Loucy (cell line): Measurements from ENCODE around the gene TACR2.

Experiments used
- H2AFZ ChIP-seq: fragments of 200-600 bp; sonication (generic); 2 replicates; pipeline ENCODE4 v1.6.0; 2016; ENCODE audit warnings: antibody characterized with exemption, mild to moderate bottlenecking, low read length, moderate library complexity
- H3F3A ChIP-seq: fragments of 200-600 bp; 2 replicates; pipeline ENCODE4 v1.6.0; 2016; ENCODE audit warnings: antibody characterized with exemption, low read depth, mild to moderate bottlenecking
- H3K27me3 ChIP-seq: fragments of 200-600 bp; sonication (generic); 2 replicates; pipeline ENCODE4 v1.6.1; 2014; ENCODE audit warnings: low read length, mild to moderate bottlenecking; ENCODE audit not compliant: insufficient read depth, poor library complexity, severe bottlenecking
- H3K36me3 ChIP-seq: fragments of 200-600 bp; sonication (generic); 2 replicates; pipeline ENCODE4 v1.6.1; 2016; ENCODE audit warnings: low read length; ENCODE audit not compliant: insufficient read depth
- H3K4me1 ChIP-seq: fragments of 200-600 bp; sonication (generic); 2 replicates; pipeline ENCODE4 v1.5.1; 2014; ENCODE audit warnings: low read length, mild to moderate bottlenecking; ENCODE audit not compliant: insufficient read depth, poor library complexity, severe bottlenecking
- H3K4me2 ChIP-seq: fragments of 200-600 bp; sonication (generic); 2 replicates; pipeline ENCODE4 v1.6.0; 2014; ENCODE audit warnings: antibody characterized with exemption, low read length, low read depth, mild to moderate bottlenecking; ENCODE audit not compliant: poor library complexity, severe bottlenecking
- H3K4me3 ChIP-seq: fragments of 200-600 bp; sonication (generic); 2 replicates; pipeline ENCODE4 v1.5.1; 2014; ENCODE audit warnings: low read length, mild to moderate bottlenecking, mixed read lengths; ENCODE audit not compliant: poor library complexity, severe bottlenecking
- H3K79me2 ChIP-seq: fragments of 200-600 bp; sonication (generic); 2 replicates; pipeline ENCODE4 v1.6.1; 2014; ENCODE audit warnings: low read length; ENCODE audit not compliant: insufficient read depth
- H3K9ac ChIP-seq: fragments of 200-600 bp; sonication (generic); 2 replicates; pipeline ENCODE4 v1.6.0; 2014; ENCODE audit warnings: mild to moderate bottlenecking, low read depth, low read length, moderate library complexity; ENCODE audit not compliant: poor library complexity, severe bottlenecking
- H3K9me2 ChIP-seq: fragments of 200-600 bp; sonication (generic); replicated peaks from 2 replicates; pipeline ENCODE4 v1.6.1; 2016; ENCODE audit warnings: low read depth, low read length, mixed read lengths
- H3K9me3 ChIP-seq: fragments of 200-600 bp; sonication (generic); 2 replicates; pipeline ENCODE4 v1.6.1; 2014; ENCODE audit warnings: mild to moderate bottlenecking, antibody characterized with exemption, low read length, low read depth; ENCODE audit not compliant: insufficient read depth
- H4K20me1 ChIP-seq: fragments of 200-600 bp; sonication (generic); 2 replicates; pipeline ENCODE4 v1.6.0; 2014; ENCODE audit warnings: antibody characterized with exemption, low read length, mild to moderate bottlenecking; ENCODE audit not compliant: insufficient read depth, poor library complexity, severe bottlenecking
- EZH2phosphoT487 ChIP-seq: fragments of 200-600 bp; IDR thresholded peaks from 2 replicates; pipeline ENCODE4 v1.6.1; 2018; ENCODE audit warnings: antibody characterized with exemption, mild to moderate bottlenecking, moderate library complexity, borderline replicate concordance
- TF ChIP-seq, protein P1 (sequence below): fragments of 200-600 bp; sonication (generic); conservative IDR thresholded peaks from 2 replicates; pipeline ENCODE4 v1.5.1; 2014; ENCODE audit warnings: mild to moderate bottlenecking, antibody characterized with exemption, low read length

TACR2 gene

DNA sequence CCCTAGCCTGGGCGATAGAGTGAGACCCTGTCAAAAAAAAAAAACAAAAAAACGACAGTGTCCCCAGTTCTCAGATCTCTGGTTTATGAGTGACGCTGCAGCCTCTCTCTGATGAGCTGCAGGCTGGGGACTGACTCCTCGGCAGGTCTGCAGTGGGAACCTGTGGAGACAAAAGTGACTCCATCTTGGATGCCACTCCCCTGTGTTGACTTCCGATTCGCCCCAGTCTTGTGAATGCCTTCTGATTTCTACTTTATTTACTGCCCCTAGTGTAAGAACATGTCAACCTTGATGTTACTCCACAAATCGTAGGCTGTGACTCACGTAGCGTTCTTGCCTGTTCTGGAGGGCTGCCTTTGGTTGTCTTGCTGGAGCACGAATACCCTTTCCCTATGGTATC, 6.2 kb downstream of the TACR2 start:
- Histone ChIP-seq H3K4me3 (no peak overlapping the region), H3K9me2 (no peaks in the 10 kb centered on the region), H3K27me3 (no peaks in the 10 kb centered on the region), H3F3A (no peaks in the 10 kb centered on the region), H3K36me3 (no peaks in the 10 kb centered on the region), H2AFZ (no peak overlapping the region), H3K79me2 (no peaks in the 10 kb centered on the region), H3K9ac (no peak overlapping the region), H3K4me2 (no peak overlapping the region), H4K20me1 (no peaks in the 10 kb centered on the region), H3K4me1 (peaks cover 22% of the 10 kb centered on the region), H3K9me3 (no peaks in the 10 kb centered on the region)
- TF ChIP-seq, protein P1, sequence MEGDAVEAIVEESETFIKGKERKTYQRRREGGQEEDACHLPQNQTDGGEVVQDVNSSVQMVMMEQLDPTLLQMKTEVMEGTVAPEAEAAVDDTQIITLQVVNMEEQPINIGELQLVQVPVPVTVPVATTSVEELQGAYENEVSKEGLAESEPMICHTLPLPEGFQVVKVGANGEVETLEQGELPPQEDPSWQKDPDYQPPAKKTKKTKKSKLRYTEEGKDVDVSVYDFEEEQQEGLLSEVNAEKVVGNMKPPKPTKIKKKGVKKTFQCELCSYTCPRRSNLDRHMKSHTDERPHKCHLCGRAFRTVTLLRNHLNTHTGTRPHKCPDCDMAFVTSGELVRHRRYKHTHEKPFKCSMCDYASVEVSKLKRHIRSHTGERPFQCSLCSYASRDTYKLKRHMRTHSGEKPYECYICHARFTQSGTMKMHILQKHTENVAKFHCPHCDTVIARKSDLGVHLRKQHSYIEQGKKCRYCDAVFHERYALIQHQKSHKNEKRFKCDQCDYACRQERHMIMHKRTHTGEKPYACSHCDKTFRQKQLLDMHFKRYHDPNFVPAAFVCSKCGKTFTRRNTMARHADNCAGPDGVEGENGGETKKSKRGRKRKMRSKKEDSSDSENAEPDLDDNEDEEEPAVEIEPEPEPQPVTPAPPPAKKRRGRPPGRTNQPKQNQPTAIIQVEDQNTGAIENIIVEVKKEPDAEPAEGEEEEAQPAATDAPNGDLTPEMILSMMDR = no peak
- no peak for TF ChIP-seq EZH2phosphoT487

DNA sequence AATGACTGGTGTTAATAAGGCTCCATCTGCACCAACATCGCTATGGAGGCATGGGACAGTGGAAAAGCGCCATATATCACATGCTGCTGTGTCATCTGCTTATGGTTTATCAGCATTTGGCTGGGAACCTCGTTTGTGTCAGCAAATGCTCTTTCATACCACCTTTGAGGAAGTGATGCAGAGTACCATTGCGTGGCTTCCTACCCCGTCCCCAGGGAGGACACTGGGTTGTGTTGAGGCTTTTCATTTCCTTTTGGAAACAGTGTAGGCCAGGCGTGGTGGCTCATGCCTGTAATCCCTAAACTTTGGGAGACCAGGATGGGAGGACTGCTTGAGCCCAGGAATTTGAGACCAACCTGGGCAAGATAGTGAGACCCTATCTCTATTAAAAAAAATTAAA, 6.8 kb downstream of the TACR2 start:
- no peaks in the 10 kb centered on the region for H3K36me3 ChIP-seq
- H3K9me2 ChIP-seq = no peaks in the 10 kb centered on the region
- no peak overlapping the region for H2AFZ ChIP-seq
- TF ChIP-seq, protein P1 = no peak
- no peak for TF ChIP-seq EZH2phosphoT487
- H4K20me1 ChIP-seq = no peaks in the 10 kb centered on the region
- no peak overlapping the region for H3K4me3 ChIP-seq
- peaks cover 22% of the 10 kb centered on the region for H3K4me1 ChIP-seq
- no peaks in the 10 kb centered on the region for H3F3A ChIP-seq
- no peaks in the 10 kb centered on the region for H3K79me2 ChIP-seq
- H3K9ac ChIP-seq = no peak overlapping the region
- H3K27me3 ChIP-seq = no peaks in the 10 kb centered on the region
- no peak overlapping the region for H3K4me2 ChIP-seq
- H3K9me3 ChIP-seq = no peaks in the 10 kb centered on the region

DNA sequence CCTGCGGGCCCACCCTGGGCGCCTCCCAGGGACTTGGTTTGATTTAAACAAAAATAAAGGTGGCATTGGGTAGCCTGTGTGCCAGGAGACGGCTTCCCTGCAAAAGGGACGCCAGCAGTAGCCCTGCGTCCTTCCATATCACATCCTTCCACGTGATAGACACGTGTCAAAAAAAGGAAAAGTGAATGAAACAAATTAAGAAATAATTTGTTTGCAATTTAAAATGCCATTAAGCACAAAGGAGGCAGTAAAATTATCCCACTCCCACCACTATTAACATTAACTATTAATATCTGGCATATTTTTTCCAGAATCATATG, 7.6 kb downstream of the TACR2 start:
- TF ChIP-seq EZH2phosphoT487 = no peak
- TF ChIP-seq, protein P1 = no peak
- H2AFZ ChIP-seq = peak overlapping the region; percentile 91
- no peaks in the 10 kb centered on the region for H3K9me2 ChIP-seq
- H3K4me3 ChIP-seq = peak overlapping the region; percentile 54
- no peaks in the 10 kb centered on the region for H3K27me3 ChIP-seq
- peaks cover 22% of the 10 kb centered on the region for H3K4me1 ChIP-seq
- H3F3A ChIP-seq = no peaks in the 10 kb centered on the region
- no peaks in the 10 kb centered on the region for H3K79me2 ChIP-seq
- H3K9me3 ChIP-seq = no peaks in the 10 kb centered on the region
- H3K9ac ChIP-seq = peak overlapping the region; percentile 44
- peak overlapping the region; percentile 74 for H3K4me2 ChIP-seq
- no peaks in the 10 kb centered on the region for H4K20me1 ChIP-seq
- H3K36me3 ChIP-seq = no peaks in the 10 kb centered on the region
